ENCODE data around the gene POC5.

POC5 gene

GRCh38 chr5:75660678-75661465 is 56.4 kb downstream of the POC5 start:
- DNase-seq (ENCODE audit: low read depth): no peak

DNA sequence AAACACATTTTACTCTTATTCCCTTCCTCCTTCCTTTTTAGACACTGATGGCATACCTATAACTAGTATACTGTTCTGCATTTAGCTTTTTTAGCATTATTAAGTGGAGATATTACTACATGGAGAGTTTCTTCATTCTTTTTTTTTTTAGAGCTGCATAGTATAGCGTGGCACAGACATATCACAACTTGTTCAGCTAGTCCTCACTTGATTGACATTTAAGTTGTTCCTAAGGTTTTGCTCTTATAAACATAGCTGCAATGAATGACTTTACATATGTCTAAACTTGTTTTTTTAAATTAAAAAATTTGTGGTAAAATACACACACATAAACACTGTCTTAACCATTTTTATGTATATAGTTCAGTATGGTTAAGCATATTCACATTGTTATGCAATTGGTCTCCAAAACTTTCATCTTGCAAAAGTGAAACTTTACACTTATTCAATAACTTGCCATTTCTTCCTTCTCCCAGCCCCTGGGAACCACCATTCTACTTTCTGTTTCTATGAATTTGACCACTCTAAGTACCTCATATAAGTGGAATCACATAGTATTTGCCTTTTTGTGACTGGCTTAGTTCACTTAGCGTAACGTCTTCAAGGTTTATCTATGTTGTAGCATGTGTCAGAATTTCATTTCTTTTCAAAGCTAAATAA is 57.3 kb downstream of the POC5 start:
- no peak for DNase-seq (ENCODE audit: low read depth)

DNA sequence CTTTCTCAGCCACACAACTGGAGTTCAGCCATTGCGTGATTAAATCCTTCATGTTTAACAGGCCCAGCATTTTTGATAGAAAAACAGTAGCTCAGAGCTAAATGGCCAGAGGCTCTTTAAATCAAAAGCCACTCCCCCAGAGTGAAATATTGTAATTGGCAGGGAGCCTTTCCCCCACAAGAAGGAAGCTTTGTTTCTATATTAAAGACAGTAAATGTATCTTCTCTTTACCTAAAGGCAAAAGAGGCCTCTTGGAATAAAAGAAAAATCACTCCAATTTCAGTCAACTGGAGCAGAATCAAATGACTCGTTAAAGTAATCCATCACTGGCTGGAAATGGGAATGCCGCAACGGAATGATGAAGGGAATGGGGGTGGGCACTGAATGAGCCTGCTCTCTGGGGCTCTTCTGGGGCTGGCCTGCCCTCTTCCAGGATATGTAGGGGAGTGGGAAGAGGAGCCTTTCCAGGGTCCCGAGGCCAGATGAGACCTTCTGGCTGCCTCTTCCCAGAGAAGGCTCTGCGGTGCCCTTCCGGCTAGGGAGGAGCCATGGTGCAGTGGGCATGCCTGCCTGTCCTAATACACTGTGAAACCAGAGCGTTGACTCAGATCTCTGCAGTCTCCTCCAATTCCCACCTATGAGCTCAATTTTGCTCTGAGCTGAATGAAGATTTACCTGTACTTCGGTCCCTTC is 60.8 kb downstream of the POC5 start:
- DNase-seq (ENCODE audit: low read depth): no peak

GRCh38 chr5:75654693-75655295 is 62.4 kb downstream of the POC5 start:
- no peak for DNase-seq (ENCODE audit: low read depth)

DNA sequence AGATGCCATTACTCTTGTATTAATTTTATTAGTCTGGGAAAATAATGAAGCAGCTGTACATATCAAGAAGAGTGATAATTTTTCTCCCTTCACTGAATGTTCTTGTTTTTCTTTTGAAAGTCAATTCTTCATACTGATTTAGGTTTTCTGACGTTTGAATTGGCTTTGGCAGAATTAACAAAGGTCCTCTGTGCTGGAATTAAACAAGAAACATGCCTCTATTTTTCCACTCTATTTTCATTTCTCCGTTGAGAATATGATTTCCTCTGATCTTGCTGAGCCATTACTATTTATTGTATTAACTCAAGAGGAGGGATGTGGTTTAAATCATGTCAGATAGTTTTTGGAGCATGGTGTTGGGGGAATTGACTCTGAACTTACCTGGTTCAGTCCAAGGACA is 63.7 kb downstream of the POC5 start:
- no peak for DNase-seq (ENCODE audit: low read depth)

DNA sequence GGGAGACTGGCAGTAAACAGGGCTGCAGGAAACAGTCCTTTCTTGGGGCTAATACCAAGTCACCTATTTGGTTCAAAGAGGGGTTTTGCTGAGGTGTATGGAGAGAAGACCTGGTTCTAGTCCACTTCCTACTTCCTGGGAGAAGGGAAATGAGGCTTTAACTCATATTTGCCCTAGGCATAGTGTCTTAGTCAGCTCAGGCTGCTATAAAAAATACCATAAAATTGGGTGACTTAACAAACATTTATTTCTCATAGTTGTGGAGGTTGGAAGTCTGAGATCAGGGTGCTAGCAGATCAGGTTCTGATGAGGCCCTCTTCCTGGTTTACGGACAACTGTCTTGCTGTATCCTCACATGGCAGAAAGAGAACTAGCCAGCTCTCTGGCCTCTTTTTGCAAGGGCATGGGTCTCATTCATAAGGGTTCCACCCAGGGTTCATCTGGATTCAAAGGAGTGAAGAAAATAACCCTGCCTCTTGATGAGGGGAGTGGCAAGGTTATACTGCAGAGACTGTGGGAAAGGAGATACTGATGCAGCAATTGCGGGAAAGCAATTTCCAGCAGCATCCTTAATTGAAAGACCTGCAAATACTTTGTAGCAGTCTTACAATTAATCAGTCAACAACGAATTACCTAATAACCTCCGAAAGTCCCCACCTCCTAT is 65.5 kb downstream of the POC5 start:
- no peak for DNase-seq (ENCODE audit: low read depth)

DNA sequence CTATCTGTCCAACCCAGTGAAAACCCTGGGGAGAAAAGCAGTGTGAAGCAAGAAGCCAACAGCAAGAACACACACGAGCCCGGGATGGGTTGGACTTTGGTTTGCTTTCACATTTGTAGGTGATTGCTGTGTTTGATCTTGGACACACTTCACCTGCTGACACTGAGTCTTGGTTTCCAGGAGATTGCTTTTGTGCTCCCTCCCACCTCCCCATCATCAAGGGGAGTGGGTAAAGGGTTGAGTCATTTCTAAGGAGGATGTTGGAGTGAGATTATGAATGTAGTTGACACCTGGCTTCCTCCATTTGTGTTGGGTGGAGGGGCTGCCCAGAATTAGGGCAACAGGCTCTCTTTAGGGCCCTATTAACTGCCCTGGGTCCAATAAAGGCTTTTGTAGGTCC is 68.5 kb downstream of the POC5 start:
- no peak for DNase-seq (ENCODE audit: low read depth)

- no peak for DNase-seq (ENCODE audit: low read depth)
Measured at GRCh38 chr5:75640826-75641225, 76.4 kb downstream of the POC5 start.

DNA sequence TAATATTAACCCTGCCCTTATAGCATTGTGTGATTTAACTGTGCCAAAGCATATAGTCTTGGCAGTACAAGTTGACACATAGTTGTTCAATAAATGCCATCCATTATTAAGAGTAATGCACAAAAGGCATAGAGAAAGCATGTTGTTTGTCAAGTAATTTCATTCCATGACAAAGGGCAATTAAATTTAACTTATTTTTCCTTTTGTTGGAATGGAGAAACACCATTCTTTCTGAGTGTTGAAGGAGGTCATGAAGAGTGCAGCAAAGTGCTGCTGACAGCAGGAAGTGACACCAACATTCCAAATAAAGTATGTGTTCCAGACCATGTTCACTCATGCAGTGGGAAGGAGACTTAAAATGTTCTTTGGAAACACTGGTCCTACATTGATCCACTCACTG is 76.8 kb downstream of the POC5 start:
- no peak for DNase-seq (ENCODE audit: low read depth)

- no peak for DNase-seq (ENCODE audit: low read depth)
Measured at GRCh38 chr5:75639535-75640311, 77.5 kb downstream of the POC5 start.

GRCh38 chr5:75637949-75638348 is 79.3 kb downstream of the POC5 start:
- no peak for DNase-seq (ENCODE audit: low read depth)

GRCh38 chr5:75632321-75632720 is 84.9 kb downstream of the POC5 start:
- DNase-seq (ENCODE audit: low read depth): no peak

- no peak for DNase-seq (ENCODE audit: low read depth)
Measured at GRCh38 chr5:75630875-75631274, 86.4 kb downstream of the POC5 start.

GRCh38 chr5:75627801-75628200 is 89.4 kb downstream of the POC5 start:
- no peak for DNase-seq (ENCODE audit: low read depth)

DNA sequence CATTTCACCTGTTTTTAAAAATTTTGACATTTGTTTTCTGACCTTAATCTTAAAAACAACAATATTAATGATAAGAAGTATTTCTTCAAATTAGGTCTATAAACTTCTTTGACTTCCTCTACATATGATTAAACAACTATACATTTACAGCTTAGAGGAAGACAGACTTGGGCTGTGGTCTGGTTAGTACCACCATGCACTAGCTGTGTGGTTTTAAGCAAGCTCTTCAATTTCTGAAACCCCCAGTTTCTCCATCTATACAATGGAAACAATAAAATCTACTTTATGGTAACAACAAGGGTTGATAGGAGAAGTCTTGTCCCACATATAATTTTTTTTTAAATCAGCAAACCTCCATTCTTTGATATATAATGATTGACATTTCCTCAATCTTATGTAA is 90.3 kb downstream of the POC5 start:
- no peak for DNase-seq (ENCODE audit: low read depth)

All from activated T-helper 9 cell treated with anti-CD3 and anti-CD28 coated beads, Interleukin-2, amount 50 U/mL, for 16 hours (primary cell).